ENCODE data around the gene SEMA6A. TPM values are rescaled to one million over a fixed set of nuclear protein-coding genes. Genes with fewer than 3 reads are reported as not detected.
A peak's percentile ranks its signal among the peaks of the same experiment; 100 is the strongest.

The SEMA6A gene
- total RNA-seq, 1 experiment from 2014 or later, result 406 TPM

DNA sequence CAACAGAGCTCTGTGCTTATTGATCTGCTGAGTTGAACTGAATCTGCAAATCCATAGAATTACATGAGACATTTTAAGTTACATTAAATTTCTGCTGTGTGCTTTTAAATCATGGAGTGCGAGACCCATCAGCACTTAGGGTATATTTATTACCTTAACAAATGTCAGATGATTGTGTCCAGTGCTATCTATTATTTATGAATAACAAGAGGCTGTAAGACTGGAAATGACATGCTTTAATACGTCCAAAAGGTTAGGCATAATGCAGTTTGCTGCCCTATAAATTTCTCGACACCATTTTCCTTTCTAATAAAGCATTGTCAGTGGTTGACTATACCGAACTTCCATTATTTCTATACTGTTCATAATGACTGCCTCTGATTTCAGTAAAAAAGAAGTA is 117.6 kb downstream of the SEMA6A start (continued):
- TF ChIP-seq, protein P1, sequence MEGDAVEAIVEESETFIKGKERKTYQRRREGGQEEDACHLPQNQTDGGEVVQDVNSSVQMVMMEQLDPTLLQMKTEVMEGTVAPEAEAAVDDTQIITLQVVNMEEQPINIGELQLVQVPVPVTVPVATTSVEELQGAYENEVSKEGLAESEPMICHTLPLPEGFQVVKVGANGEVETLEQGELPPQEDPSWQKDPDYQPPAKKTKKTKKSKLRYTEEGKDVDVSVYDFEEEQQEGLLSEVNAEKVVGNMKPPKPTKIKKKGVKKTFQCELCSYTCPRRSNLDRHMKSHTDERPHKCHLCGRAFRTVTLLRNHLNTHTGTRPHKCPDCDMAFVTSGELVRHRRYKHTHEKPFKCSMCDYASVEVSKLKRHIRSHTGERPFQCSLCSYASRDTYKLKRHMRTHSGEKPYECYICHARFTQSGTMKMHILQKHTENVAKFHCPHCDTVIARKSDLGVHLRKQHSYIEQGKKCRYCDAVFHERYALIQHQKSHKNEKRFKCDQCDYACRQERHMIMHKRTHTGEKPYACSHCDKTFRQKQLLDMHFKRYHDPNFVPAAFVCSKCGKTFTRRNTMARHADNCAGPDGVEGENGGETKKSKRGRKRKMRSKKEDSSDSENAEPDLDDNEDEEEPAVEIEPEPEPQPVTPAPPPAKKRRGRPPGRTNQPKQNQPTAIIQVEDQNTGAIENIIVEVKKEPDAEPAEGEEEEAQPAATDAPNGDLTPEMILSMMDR (IDR thresholded peaks at IDR 0.05), result no peak
- TF ChIP-seq NR3C1 (CRISPR knock-in tag; conservative IDR thresholded peaks at IDR 0.05; ENCODE audit: low read depth) (no peak), SOX15 (CRISPR knock-in tag; IDR thresholded peaks at IDR 0.05) (no peak), NR2C2 (CRISPR knock-in tag; IDR thresholded peaks at IDR 0.05) (no peak), GABPB1 (CRISPR knock-in tag; IDR thresholded peaks at IDR 0.05) (no peak)

DNA sequence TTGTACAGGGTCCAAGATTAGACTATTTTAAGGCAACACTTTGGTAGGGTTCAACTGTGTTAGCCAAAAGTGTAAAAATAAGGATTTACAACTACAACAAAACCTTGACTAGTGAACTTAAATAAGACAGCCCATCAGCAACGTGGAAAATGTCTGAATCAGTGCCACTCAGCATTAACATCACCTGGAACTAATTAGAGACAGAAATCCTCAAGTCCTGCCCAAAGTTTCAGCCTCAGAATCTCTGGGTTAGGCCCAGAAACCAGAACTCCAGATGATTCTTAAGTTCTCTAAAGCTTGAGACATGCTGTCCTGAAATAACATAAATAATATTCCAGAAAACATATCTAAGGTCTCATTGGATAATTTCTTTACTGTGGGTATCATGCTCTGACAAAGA is 118.6 kb downstream of the SEMA6A start:
- TF ChIP-seq, protein P2, sequence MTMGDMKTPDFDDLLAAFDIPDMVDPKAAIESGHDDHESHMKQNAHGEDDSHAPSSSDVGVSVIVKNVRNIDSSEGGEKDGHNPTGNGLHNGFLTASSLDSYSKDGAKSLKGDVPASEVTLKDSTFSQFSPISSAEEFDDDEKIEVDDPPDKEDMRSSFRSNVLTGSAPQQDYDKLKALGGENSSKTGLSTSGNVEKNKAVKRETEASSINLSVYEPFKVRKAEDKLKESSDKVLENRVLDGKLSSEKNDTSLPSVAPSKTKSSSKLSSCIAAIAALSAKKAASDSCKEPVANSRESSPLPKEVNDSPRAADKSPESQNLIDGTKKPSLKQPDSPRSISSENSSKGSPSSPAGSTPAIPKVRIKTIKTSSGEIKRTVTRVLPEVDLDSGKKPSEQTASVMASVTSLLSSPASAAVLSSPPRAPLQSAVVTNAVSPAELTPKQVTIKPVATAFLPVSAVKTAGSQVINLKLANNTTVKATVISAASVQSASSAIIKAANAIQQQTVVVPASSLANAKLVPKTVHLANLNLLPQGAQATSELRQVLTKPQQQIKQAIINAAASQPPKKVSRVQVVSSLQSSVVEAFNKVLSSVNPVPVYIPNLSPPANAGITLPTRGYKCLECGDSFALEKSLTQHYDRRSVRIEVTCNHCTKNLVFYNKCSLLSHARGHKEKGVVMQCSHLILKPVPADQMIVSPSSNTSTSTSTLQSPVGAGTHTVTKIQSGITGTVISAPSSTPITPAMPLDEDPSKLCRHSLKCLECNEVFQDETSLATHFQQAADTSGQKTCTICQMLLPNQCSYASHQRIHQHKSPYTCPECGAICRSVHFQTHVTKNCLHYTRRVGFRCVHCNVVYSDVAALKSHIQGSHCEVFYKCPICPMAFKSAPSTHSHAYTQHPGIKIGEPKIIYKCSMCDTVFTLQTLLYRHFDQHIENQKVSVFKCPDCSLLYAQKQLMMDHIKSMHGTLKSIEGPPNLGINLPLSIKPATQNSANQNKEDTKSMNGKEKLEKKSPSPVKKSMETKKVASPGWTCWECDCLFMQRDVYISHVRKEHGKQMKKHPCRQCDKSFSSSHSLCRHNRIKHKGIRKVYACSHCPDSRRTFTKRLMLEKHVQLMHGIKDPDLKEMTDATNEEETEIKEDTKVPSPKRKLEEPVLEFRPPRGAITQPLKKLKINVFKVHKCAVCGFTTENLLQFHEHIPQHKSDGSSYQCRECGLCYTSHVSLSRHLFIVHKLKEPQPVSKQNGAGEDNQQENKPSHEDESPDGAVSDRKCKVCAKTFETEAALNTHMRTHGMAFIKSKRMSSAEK (CRISPR knock-in tag; IDR thresholded peaks at IDR 0.05; ENCODE audit: borderline replicate concordance), result no peak
- no peak for TF ChIP-seq GRHL2 (CRISPR knock-in tag; IDR thresholded peaks at IDR 0.05; ENCODE audit: insufficient replicate concordance, severe bottlenecking)
- TF ChIP-seq, protein P3, sequence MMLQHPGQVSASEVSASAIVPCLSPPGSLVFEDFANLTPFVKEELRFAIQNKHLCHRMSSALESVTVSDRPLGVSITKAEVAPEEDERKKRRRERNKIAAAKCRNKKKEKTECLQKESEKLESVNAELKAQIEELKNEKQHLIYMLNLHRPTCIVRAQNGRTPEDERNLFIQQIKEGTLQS (CRISPR knock-in tag; conservative IDR thresholded peaks at IDR 0.05), result no peak
- TF ChIP-seq, protein P4, sequence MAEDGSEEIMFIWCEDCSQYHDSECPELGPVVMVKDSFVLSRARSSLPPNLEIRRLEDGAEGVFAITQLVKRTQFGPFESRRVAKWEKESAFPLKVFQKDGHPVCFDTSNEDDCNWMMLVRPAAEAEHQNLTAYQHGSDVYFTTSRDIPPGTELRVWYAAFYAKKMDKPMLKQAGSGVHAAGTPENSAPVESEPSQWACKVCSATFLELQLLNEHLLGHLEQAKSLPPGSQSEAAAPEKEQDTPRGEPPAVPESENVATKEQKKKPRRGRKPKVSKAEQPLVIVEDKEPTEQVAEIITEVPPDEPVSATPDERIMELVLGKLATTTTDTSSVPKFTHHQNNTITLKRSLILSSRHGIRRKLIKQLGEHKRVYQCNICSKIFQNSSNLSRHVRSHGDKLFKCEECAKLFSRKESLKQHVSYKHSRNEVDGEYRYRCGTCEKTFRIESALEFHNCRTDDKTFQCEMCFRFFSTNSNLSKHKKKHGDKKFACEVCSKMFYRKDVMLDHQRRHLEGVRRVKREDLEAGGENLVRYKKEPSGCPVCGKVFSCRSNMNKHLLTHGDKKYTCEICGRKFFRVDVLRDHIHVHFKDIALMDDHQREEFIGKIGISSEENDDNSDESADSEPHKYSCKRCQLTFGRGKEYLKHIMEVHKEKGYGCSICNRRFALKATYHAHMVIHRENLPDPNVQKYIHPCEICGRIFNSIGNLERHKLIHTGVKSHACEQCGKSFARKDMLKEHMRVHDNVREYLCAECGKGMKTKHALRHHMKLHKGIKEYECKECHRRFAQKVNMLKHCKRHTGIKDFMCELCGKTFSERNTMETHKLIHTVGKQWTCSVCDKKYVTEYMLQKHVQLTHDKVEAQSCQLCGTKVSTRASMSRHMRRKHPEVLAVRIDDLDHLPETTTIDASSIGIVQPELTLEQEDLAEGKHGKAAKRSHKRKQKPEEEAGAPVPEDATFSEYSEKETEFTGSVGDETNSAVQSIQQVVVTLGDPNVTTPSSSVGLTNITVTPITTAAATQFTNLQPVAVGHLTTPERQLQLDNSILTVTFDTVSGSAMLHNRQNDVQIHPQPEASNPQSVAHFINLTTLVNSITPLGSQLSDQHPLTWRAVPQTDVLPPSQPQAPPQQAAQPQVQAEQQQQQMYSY (CRISPR knock-in tag; IDR thresholded peaks at IDR 0.05), result no peak
- TF ChIP-seq, protein P5, sequence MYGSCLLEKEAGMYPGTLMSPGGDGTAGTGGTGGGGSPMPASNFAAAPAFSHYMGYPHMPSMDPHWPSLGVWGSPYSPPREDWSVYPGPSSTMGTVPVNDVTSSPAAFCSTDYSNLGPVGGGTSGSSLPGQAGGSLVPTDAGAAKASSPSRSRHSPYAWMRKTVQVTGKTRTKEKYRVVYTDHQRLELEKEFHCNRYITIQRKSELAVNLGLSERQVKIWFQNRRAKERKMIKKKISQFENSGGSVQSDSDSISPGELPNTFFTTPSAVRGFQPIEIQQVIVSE (CRISPR knock-in tag; IDR thresholded peaks at IDR 0.05; ENCODE audit: borderline replicate concordance), result no peak
- H3K27ac Mint-ChIP-seq, result no peak overlapping the region
- no peaks in the 10 kb centered on the region for H3K9me3 Mint-ChIP-seq
- CTCF ChIA-PET, result no interaction called here
- no peaks in the 10 kb centered on the region for H3K27me3 Mint-ChIP-seq (ENCODE audit: low read depth)
- no peak for DNase-seq (ENCODE audit: low spot score)
- peaks cover 43% of the 10 kb centered on the region for H3K36me3 Mint-ChIP-seq
- ATAC-seq, result no peak
- H3K4me1 Mint-ChIP-seq, result peaks cover 58% of the 10 kb centered on the region
- no peak overlapping the region for H3K4me3 Mint-ChIP-seq
- POLR2A ChIA-PET, result interaction anchor here (0.6 kb wide), 1 partner anchor 220 kb away, joined by 5 read pairs; no protein-coding TSS in a partner anchor

DNA sequence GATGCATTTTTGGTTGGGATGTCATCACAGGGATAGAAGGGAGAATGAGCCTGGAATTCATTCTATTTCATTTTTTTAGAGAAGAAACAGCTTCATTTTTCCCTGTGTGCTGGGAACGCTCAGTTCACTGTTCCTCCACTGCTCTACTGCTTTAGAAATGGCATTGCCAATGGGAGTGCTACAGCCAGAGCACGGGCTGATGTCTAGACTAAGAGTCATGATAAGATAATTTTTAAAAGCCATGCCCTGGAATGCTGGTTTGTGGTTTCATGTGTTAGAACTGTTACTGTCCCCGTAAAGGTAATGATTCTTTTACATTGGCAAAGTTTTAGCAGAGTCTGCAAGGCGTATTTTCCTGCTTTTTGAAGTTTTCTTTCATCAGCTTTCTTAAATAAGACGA is 119.6 kb downstream of the SEMA6A start:
- POLR2A ChIA-PET, result no interaction called here
- ATAC-seq, result no peak
- Mint-ChIP-seq H3K27me3 (ENCODE audit: low read depth) (no peaks in the 10 kb centered on the region), H3K4me3 (no peak overlapping the region), H3K4me1 (peaks cover 67% of the 10 kb centered on the region), H3K27ac (peak overlapping the region; percentile 42), H3K9me3 (no peaks in the 10 kb centered on the region), H3K36me3 (peaks cover 51% of the 10 kb centered on the region)
- CTCF ChIA-PET, result no interaction called here
- DNase-seq (ENCODE audit: low spot score), result no peak
- TF ChIP-seq, protein P2 (CRISPR knock-in tag; IDR thresholded peaks at IDR 0.05; ENCODE audit: borderline replicate concordance), result no peak
- TF ChIP-seq, protein P6, sequence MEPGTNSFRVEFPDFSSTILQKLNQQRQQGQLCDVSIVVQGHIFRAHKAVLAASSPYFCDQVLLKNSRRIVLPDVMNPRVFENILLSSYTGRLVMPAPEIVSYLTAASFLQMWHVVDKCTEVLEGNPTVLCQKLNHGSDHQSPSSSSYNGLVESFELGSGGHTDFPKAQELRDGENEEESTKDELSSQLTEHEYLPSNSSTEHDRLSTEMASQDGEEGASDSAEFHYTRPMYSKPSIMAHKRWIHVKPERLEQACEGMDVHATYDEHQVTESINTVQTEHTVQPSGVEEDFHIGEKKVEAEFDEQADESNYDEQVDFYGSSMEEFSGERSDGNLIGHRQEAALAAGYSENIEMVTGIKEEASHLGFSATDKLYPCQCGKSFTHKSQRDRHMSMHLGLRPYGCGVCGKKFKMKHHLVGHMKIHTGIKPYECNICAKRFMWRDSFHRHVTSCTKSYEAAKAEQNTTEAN (CRISPR knock-in tag; IDR thresholded peaks at IDR 0.05), result no peak
- no peak for TF ChIP-seq MYBL2 (CRISPR knock-in tag; IDR thresholded peaks at IDR 0.05)
